GM12878 (cell line): ENCODE measurements around the gene DISP3. TPM values are rescaled to one million over a fixed set of nuclear protein-coding genes. Genes with fewer than 3 reads are reported as not detected.

ENCODE experiments used
- ATAC-seq: fragments of 200-7000 bp; cut with Tn5 transposase; 3 replicates; pipeline ENCODE4 v1.9.1; 2020; ENCODE audit warnings: mild to moderate bottlenecking, moderate library complexity
- BruUV-seq: library from RNA; stranded (reverse); fragments of 400-500 nt; replicated peaks from 2 replicates; lab custom pipeline; 2021; lab: Mats Ljungman, UMichigan
- CTCF ChIA-PET: fragments of 300-600 bp; sonication (Branson Sonifier 250); formaldehyde crosslinking; extraction: SDS; loops from one replicate; lab custom pipeline; 2021; ENCODE audit warnings: inconsistent platforms; lab: Yijun Ruan, JAX
- POLR2A ChIA-PET: fragments of 350-600 bp; formaldehyde crosslinking; extraction: SDS; loops from one replicate; lab custom pipeline; 2021; ENCODE audit warnings: inconsistent platforms; lab: Charles Lee
- RAD21 ChIA-PET: fragments of 300-600 bp; sonication (Branson Sonifier 250); formaldehyde crosslinking; loops from one replicate; lab custom pipeline; 2023; ENCODE audit warnings: antibody characterized with exemption; ENCODE audit not compliant: unreplicated experiment; lab: Charles Lee
- SMC1A ChIA-PET: fragments of 300-600 bp; sonication (Branson Sonifier 250); formaldehyde crosslinking; loops from one replicate; lab custom pipeline; 2023; ENCODE audit not compliant: unreplicated experiment, uncharacterized antibody; lab: Charles Lee
- DNase-seq: peaks from one replicate; pipeline ENCODE4 v3.0.0-alpha.2; 2011; ENCODE audit warnings: low read depth, low spot score
- FAIRE-seq: peaks from 3 replicates; lab custom pipeline; 2011; peaks lifted over from hg19 to GRCh38; lab: Jason Lieb, UNC
- H2AFZ ChIP-seq: 2 replicates; pipeline ENCODE4 v1.6.0; 2011; ENCODE audit warnings: low read depth, low read length, control low read depth; ENCODE audit not compliant: control insufficient read depth
- H3K27ac ChIP-seq: 2 replicates; pipeline ENCODE4 v1.5.1; 2011; ENCODE audit warnings: control low read depth; ENCODE audit not compliant: control insufficient read depth, insufficient read depth
- H3K27me3 ChIP-seq, 2 experiments: replicated peaks in 1 of 2; 2 replicates each; pipeline versions ENCODE4 v1.6.0 to v1.6.1; 2011; ENCODE audit warnings: low read length in 1 of 2; ENCODE audit not compliant: control insufficient read depth in 2 of 2, insufficient read depth in 2 of 2
- H3K36me3 ChIP-seq, 2 experiments: 2 replicates each; pipeline ENCODE4 v1.5.1; 2011; ENCODE audit warnings: low read length in 1 of 2; ENCODE audit not compliant: control insufficient read depth in 2 of 2, insufficient read depth in 2 of 2
- H3K4me1 ChIP-seq: 2 replicates; pipeline ENCODE4 v1.6.1; 2011; ENCODE audit warnings: mild to moderate bottlenecking, low read length, moderate library complexity, mixed read lengths; ENCODE audit not compliant: control insufficient read depth, insufficient read depth
- H3K4me2 ChIP-seq: 2 replicates; pipeline ENCODE4 v1.6.0; 2011; ENCODE audit warnings: control low read depth; ENCODE audit not compliant: control insufficient read depth, insufficient read depth
- H3K4me3 ChIP-seq: fragments of 200-600 bp; sonication (generic); 2 replicates; pipeline ENCODE4 v1.5.1; 2016
- H3K79me2 ChIP-seq: 2 replicates; pipeline ENCODE4 v1.6.0; 2011; ENCODE audit warnings: low read length; ENCODE audit not compliant: control insufficient read depth, insufficient read depth
- H3K9ac ChIP-seq: 2 replicates; pipeline ENCODE4 v1.8.0; 2011; ENCODE audit warnings: low read length, control low read depth, mixed read lengths; ENCODE audit not compliant: control insufficient read depth, insufficient read depth
- H3K9me3 ChIP-seq: replicated peaks from 3 replicates; pipeline ENCODE4 v1.5.1; 2011; ENCODE audit warnings: mild to moderate bottlenecking, low read length; ENCODE audit not compliant: control insufficient read depth, insufficient read depth
- H4K20me1 ChIP-seq: 2 replicates; pipeline ENCODE4 v1.6.0; 2011; ENCODE audit not compliant: control insufficient read depth, insufficient read depth
- LARP7 ChIP-seq: fragments of 450-650 bp; IDR thresholded peaks from 2 replicates; pipeline ENCODE4 v1.6.1; 2017; ENCODE audit warnings: mild to moderate bottlenecking
- RELA ChIP-seq: fragments of 450-650 bp; IDR thresholded peaks from 2 replicates; pipeline ENCODE4 v1.8.0; 2014; ENCODE audit warnings: borderline replicate concordance; ENCODE audit not compliant: partially characterized antibody
- STAT1 ChIP-seq: fragments of 450-650 bp; conservative IDR thresholded peaks from 2 replicates; pipeline ENCODE4 v1.6.1; 2014; ENCODE audit warnings: antibody characterized with exemption, mild to moderate bottlenecking
- whole genome bisulfite sequencing: methylation state at CpG from one replicate; pipeline ENCODE4 v1.1.6; 2016; ENCODE audit warnings: low lambda C conversion rate; ENCODE audit not compliant: insufficient replicate concordance, insufficient coverage; ENCODE audit errors: missing lambda C conversion rate; 5-methylcytosine and 5-hydroxymethylcytosine counted together
- in situ Hi-C: fragments of 300-500 bp; cut with MboI; formaldehyde crosslinking; loops from 9 replicates; pipeline ENCODE4 v1.14.3; 2018; ENCODE audit warnings: mixed read lengths
- intact Hi-C: fragments of 100-400 bp; cut with micrococcal nuclease; formaldehyde crosslinking; loops from one replicate; pipeline ENCODE4 v1.14.2; 2022; ENCODE audit not compliant: unreplicated experiment
- polyA plus RNA-seq, 11 experiments: library from polyadenylated mRNA; depleted of rRNA in 4 of 11; unstranded in 6 of 11; stranded (reverse) in 5 of 11; fragments of >200 nt; fragmentation: Nextera tagmentation in 4 of 11; fragmentation: Illumina TruSeq in 1 of 11; extraction: Ambion mirVana in 4 of 11; extraction: Trizol in 1 of 11; gene quantifications; 1 replicate in 1 of 11; 2 replicates in 10 of 11; pipeline versions ENCODE4 v1.2.1 to v1.2.3, GENCODE V29; 2011 to 2016; ENCODE audit warnings: inconsistent platforms in 2 of 11, missing spikeins in 2 of 11, low read depth in 1 of 11
- total RNA-seq, 4 experiments: library from RNA; depleted of rRNA in 3 of 4; stranded (reverse); fragments of >200 nt in 3 of 4; fragmentation: Illumina TruSeq in 1 of 4; extraction: Trizol in 1 of 4; gene quantifications; 2 replicates each; pipeline versions ENCODE4 v1.2.1 to v1.2.3, GENCODE V29; 2013 to 2021

Gene DISP3
- total and polyA plus RNA-seq, 10 of the 15 experiments (the other 5 are each of a cell fraction or from before 2014, with no cell fraction given), result under 0.01 to 0.18 (median 0.09) TPM; not detected in 2

- Histone ChIP-seq H4K20me1 (no peaks in the 10 kb centered on the region), H3K4me3 (no peak overlapping the region), H2AFZ (no peak overlapping the region), H3K4me1 (no peaks in the 10 kb centered on the region), H3K36me3 (no peaks in the 10 kb centered on the region), H3K79me2 (no peaks in the 10 kb centered on the region), H3K27me3 (peaks cover 0 to 4% of the 10 kb centered on the region in 2 experiments; a peak in 1 of 4 replicates), H3K9ac (no peak overlapping the region), H3K4me2 (no peak overlapping the region), H3K27ac (no peak overlapping the region), H3K9me3 (no peaks in the 10 kb centered on the region)
- ChIA-PET SMC1A (no interaction called here), RAD21 (no interaction called here), CTCF (no interaction called here), POLR2A (no interaction called here)
- no peak for ATAC-seq
- intact Hi-C loops, result no loop called here
- in situ Hi-C loops, result no loop called here
- no peak for TF ChIP-seq STAT1
- no peak for TF ChIP-seq LARP7
- BruUV-seq, result no TSS peak
- 36% methylated on average over 18 of the region's 18 CpGs for WGBS
- no peak for DNase-seq
- no peak for FAIRE-seq
These were observed 61.2 kb downstream of the DISP3 start for GRCh38 chr1:11539850-11540772.

GRCh38 chr1:11540773-11541160 is 61.8 kb downstream of the DISP3 start:
- no TSS peak for BruUV-seq
- H3K4me2 ChIP-seq, result no peak overlapping the region
- ChIA-PET CTCF (no interaction called here), POLR2A (no interaction called here), RAD21 (no interaction called here), SMC1A (no interaction called here)
- H3K36me3 ChIP-seq, result no peaks in the 10 kb centered on the region
- ATAC-seq, result no peak
- no peaks in the 10 kb centered on the region for H3K9me3 ChIP-seq
- no peak for TF ChIP-seq RELA
- no peaks in the 10 kb centered on the region for H4K20me1 ChIP-seq
- intact Hi-C loops (no loop called here), in situ Hi-C loops (no loop called here)
- H3K79me2 ChIP-seq, result no peaks in the 10 kb centered on the region
- no peak overlapping the region for H3K9ac ChIP-seq
- H3K27me3 ChIP-seq, result peaks cover 0 to 4% of the 10 kb centered on the region in 2 experiments; a peak in 1 of 4 replicates
- no peaks in the 10 kb centered on the region for H3K4me1 ChIP-seq
- no peak overlapping the region for H3K27ac ChIP-seq
- H2AFZ ChIP-seq, result no peak overlapping the region
- H3K4me3 ChIP-seq, result no peak overlapping the region
- no peak for FAIRE-seq
- WGBS, result 18% methylated on average over 12 of the region's 12 CpGs
- no peak for DNase-seq
